HG03558 (cell line): ENCODE measurements around the gene CEP112.

Source experiments
- ATAC-seq: cut with Tn5 transposase; IDR thresholded peaks from one replicate; pipeline ENCODE4 v1.9.1; 2021; ENCODE audit warnings: moderate number of reproducible peaks; ENCODE audit not compliant: unreplicated experiment; ENCODE audit errors: extremely low read depth

Gene CEP112

GRCh38 chr17:65633146-65633881 is 558.6 kb downstream of the CEP112 start:
- ATAC-seq = no peak

DNA sequence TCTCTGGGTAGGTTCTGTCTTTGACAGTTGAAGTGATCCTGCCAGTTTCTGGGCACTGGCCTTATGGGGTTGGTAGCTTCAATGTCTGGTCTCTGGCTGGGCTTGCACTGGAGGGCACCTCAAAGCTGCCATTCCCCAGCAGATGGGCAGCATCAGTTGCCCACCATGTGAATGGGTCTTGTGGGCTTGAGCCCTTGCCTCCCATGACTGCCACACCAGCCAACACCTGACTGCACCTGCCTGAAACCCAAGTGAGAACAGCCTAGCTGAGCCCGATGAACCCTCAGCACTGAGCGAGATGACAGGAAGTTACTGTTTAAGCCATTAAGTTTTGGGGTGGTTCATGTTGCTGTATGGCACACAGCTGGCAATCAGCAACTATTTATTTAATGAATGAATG is 561.4 kb downstream of the CEP112 start:
- ATAC-seq = no peak

- ATAC-seq = no peak
These were observed 562.7 kb downstream of the CEP112 start for GRCh38 chr17:65629234-65629690.

DNA sequence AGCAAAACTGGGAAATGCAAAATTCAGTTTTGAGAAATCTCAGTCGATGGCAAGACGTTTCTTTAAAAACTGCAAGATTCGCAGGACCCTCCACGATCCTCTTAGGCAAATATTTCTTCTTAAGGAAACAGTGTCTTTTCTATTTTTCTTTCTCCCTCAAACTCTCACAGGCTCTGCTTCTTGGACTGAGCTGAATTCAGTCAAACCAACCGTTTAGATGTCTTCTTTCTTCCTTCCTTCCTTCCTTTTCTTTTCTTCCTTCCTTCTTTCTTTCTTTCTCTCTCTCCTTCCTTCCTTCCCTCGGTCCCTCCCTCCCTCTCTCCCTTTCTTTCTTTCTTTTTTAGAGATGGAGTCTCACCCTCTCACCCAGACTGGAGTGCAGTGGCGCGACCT is 563.3 kb downstream of the CEP112 start:
- ATAC-seq = no peak

DNA sequence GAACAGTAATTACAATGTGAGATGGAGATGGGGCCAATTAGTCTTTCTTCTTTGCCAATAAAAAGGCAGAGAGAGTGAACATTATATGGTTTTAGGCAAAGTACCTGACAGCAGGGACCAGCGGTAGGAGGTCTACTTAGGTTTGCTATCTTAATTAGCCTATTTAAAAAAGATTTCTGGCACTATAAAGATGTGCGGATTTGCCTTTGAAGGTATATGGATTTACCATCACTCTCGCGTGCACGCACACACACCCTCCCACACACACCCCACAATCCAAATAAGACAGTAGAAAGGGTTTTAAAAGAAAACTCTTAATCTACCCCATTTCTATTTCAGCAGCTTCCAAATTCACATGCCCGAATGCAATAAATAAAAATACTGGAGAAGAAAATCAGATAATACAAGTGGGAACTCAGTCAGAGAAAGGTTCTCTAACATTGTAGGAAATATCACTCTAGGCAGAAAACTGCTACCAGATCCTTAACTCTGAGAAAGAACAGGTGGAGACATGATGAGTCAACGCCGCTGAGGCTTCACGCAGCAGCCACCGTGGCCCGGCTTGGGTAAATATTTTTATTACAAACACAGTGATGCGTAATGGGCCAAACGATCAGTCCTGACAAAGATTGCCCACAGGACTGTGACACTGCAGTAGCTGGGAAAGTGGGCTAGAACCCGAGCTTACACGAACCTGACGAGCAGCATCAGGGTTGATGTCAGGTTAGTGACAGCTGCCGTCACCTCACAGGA is 563.9 kb downstream of the CEP112 start:
- no peak for ATAC-seq

DNA sequence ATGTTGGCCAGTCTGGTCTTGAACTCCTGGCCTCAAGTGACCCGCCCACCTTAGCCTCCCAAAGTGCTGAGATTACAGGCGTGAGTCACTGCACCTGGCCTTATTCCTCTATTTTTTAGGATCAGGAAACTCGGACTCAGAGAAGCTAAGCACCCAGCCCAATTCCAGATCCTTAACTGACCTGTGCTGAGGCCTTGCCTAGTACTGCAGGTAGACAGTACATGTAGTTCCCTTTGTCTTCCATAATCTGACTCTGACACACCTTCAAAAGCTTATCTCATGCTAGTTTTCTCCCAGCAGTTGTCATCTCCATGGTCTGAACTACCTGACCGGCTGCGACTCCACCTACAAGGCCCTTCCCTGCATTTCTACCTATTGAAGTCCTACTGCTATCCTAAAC is 564.8 kb downstream of the CEP112 start:
- no peak for ATAC-seq

DNA sequence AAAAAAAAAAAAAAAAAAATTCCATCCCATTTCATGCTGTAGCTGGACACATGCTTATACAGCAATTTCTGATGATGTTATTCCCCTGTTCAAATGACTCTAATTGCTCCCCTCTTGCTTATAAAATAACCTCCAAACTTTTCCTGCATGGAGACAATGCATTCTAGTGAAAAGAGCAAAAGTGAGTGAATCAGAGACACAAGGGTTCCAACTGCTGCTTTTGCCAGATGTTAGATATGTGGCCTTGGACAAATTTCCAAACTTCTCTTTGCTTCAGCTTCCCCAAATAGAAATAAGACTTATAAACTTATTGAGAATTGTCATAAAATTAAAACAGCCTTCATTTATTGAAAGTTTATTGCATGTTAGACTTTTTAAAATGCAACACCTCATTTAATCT is 565.5 kb downstream of the CEP112 start:
- ATAC-seq = no peak

DNA sequence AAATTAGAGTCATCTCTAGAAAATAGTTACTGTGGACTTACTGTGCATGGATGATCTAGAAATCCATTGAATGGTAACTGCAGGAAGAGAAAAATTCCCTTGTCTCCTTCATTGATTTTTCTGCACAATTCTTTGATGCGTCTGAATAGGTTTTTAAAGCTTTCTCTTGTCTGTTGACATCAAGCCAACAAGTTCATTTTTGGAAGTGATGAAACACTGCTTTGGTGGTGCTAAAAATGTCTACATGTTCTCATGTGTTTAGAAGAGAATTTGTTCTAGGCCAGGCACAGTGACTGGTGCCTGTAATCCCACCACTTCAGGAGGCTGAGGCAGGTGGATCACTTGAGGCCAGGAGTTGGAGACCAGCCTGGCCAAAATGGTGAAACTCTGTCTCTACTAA is 573.4 kb downstream of the CEP112 start:
- no peak for ATAC-seq

- no peak for ATAC-seq
These were observed 574.4 kb downstream of the CEP112 start for GRCh38 chr17:65617496-65617895.

DNA sequence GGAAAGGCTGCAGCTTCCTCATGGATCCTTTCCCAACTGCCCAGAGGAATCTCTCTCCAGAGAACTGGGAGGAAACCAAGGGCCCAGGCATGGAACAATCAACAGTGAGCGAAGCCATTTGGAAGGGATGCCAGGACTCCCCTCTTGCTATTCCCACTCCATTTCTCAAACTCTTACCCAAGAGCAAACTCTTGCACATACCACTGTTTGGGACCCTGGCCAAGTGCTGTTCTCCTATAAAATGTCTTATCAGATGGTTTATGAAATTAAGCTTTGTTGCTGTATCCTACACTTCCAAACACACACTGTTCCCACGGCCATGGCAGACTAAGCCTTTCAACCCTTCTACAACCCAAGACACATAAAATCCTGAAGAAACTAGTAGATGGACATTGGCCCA is 582.2 kb downstream of the CEP112 start:
- no peak for ATAC-seq

DNA sequence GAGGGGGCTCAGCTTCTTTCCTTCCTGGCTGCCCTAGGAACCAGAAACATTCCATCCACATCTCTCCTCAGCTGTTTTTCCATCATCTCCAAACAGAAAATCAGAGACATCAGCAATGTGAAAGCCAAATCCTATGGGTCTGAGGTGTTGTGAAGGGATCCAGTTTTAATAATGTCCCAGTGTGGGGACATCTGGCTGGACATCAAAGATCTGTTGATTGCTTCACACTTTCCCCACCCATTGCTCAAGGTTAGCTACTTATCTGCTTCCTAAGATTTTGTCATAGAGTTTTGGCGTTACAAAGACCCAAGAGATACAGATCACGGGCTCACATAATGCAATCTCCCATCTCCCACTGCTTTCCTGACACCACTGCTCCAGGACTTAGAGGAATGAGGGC is 582.6 kb downstream of the CEP112 start:
- ATAC-seq = no peak

DNA sequence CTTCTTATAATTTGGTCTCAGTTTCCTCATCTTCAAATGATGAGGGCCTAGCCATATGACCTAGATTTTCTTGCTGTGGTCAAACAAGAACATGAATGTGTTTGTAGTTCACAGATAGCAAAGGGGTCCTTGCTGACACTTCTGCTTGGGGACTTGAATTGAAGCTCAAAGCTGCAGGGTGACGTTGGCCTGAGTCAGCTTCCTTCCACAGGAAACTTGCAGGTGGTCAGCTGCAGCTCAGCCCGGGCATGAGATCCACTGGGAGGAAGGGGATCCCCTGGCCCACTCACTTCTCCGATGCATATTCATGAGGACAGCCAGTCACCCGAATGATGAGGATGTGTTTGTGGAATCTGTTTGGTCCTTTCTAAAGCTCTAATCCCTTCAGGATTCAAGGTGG is 587.9 kb downstream of the CEP112 start:
- ATAC-seq = no peak

DNA sequence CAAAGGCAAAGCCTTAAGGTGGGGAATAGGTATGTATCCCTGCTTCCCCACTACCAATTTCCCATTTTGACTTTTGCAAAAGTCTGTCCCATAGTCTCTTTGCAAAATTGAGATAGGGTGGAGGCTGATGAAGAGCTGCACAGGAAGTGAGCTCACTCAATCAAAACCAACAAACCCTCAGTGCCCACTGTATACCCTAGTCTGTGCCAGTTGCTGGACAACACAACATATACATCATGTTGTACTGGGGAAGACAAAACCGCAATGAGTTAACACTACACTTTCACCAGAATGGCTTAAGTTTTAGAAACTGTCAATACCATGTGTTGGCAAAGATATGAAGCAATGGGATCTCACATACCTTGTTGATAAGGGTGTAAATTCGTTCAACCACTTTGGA is 590.1 kb downstream of the CEP112 start:
- no peak for ATAC-seq

- no peak for ATAC-seq
These were observed 590.8 kb downstream of the CEP112 start for GRCh38 chr17:65601145-65601544.

DNA sequence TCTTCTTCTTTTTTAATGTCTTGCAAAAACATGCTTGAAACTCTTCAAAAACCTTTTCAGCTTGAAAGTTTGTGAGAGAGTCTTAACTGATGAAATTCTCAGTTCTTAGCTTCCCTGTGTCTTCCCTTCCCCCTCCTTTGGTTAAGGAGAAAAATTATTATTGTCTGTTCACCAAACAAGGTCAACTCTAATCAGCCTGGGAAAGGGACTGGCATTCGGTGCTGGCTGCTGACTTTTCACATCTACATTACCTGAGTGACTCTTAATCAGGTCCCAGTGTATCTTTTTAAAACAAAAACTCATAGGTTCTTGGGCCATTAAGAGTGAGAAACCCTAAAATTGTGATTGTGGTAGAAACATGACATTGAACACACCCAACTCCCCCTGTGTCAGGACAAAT is 591.4 kb downstream of the CEP112 start:
- no peak for ATAC-seq

DNA sequence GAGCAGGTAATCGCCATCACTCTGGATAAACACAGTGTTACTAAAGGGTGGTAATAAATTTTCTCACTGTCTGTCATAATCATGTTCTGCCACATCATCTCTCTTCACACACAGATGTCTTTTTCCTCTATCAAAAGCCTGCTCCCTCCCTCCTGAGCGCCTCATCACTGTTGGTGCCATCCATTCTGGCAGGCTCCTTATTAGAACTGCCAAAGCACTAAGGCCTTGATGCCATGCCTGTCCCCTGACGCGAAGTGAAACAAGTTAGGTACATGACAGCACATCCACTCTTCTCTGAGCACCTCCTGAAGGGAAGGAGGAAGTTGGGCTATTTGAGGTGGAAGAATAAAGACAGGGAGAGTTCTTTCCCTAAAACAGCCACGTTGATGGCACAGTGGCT is 592.3 kb downstream of the CEP112 start:
- ATAC-seq = no peak

DNA sequence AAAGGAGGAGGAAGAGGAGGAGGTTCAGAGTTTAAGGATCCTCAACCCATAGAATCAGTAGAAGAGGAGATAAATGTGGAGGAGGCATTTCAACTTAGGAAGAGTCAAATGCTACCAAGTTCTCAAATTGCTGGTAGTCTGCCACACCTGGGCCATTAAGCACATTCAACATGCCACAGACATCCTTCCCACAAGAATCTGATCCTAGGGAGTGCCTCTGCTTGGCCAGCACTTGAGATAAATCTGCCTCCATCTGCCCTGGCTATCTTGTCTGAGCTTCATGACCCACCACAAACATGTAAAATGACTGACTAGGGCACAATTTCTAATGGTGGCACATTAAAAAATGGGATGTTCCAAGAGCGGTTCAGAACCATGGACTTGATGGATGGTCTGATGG is 593.2 kb downstream of the CEP112 start:
- no peak for ATAC-seq

GRCh38 chr17:65595071-65595656 is 596.8 kb downstream of the CEP112 start:
- ATAC-seq = no peak

GRCh38 chr17:65593855-65594845 is 597.8 kb downstream of the CEP112 start:
- ATAC-seq = no peak

GRCh38 chr17:65593092-65593854 is 598.7 kb downstream of the CEP112 start:
- ATAC-seq = no peak
